GM21786 (cell line): ENCODE results near the gene CPEB2.

ENCODE experiments used
- ATAC-seq: cut with Tn5 transposase; IDR thresholded peaks from one replicate; pipeline ENCODE4 v1.9.1; 2021; ENCODE audit not compliant: unreplicated experiment

The CPEB2 gene

GRCh38 chr4:15001869-15002658 lies at the start of gene CPEB2:
Gene CPEB2 (plus strand): TSS chr4:15002481. CDS start chr4:15002674, 193 bp downstream.
- peak; percentile 59 for ATAC-seq

GRCh38 chr4:14958436-14958835 lies 43.8 kb upstream of the CPEB2 start:
- no peak for ATAC-seq

- no peak for ATAC-seq
Measured at GRCh38 chr4:14961292-14961691, 41.0 kb upstream of the CPEB2 start.

DNA sequence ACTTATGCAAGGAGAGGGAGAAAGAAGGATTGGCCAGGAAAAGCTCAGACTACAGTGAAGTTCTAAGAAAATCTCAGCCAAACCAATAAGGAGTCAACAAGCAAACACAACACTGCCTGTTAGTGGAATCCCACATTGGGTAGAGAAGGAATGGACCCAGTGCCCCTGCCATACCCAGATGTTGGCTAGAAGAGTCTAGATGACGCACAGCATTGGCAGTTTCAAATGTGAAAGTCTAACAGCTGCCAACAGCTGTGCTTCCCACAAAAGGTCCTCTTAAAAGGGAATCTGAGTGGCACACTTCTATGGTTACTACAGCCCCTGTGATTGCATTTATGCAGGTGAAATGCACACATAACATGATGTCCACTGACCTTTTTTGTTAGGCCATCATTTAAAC lies 37.2 kb upstream of the CPEB2 start:
- ATAC-seq = no peak

GRCh38 chr4:14967982-14968381 lies 34.3 kb upstream of the CPEB2 start:
- ATAC-seq = no peak

DNA sequence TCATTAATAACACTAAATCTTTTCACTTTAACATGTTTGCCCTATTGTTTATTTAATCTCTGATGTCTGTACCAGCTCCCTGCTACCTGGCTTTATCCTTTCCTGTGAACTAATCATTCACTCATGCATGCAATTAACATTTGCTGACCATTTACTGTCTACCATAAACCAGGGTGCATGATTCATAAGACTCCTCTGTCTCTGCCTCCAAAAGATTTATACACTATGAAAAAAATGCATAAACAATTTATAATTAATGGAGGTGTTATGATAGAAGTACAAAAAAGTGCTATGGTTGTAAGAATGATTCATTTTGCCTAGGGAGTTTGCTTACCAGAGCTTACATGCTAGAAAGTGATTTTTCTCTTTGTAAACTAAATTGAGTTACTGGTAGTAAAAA lies 24.5 kb upstream of the CPEB2 start:
- ATAC-seq = no peak

DNA sequence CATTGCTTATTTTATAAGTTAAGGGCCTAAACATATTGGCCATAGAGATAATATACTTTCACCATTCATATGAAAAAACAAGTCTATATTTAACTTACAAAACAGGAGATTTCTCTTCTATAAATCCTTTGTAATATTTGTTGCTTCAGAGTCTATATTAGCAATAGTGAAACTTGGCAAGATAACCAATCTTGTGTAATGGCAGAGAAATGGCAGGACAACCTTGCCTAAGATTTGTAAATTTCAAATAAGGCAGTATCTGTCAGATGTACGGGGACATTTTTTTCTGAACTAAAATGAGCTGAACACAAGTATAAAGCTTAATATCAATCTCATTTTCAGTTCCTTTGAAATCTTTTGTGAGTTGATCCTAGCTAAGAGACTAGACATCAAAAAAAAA lies 17.8 kb upstream of the CPEB2 start:
- no peak for ATAC-seq

GRCh38 chr4:14985161-14985560 lies 17.1 kb upstream of the CPEB2 start:
- no peak for ATAC-seq

DNA sequence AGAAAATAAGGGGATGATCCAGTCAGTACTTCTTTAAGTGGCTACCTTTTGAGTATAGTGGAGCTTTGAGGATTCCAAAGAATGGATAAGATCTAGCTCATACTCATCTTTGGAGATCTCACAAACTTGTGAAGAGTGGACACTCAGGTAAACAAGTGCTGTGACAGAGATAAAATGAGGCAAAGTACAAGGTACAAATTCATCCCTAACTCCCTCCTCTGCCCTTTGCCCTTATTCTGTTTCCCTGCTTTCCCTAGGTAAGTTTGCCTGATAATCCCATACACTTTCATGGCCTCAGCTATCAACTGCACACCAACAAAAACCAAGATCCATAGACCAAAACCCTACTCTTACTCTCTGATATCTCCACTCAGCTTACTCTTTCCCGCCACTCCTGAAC lies 16.4 kb upstream of the CPEB2 start:
- no peak for ATAC-seq

- no peak for ATAC-seq
Measured at GRCh38 chr4:14987054-14987453, 15.2 kb upstream of the CPEB2 start.

DNA sequence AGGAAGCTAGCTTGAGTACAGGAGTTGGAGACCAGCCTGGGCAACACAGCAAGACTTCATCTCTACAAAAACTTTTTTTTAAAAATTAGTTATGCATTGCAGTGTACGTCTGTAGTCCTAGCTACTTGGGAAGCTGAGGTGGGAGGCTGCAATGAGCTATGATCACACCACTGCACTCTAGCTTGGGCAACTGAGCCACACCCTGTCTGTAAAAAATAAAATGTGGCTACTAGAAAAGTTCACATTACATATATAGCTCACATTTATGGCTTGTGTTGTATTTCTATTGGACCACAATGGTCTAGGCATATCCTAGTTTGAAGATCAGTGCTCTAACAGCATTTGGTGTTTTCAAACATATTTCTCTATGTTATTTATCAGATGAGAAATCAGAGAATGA lies 11.8 kb upstream of the CPEB2 start:
- ATAC-seq = no peak

DNA sequence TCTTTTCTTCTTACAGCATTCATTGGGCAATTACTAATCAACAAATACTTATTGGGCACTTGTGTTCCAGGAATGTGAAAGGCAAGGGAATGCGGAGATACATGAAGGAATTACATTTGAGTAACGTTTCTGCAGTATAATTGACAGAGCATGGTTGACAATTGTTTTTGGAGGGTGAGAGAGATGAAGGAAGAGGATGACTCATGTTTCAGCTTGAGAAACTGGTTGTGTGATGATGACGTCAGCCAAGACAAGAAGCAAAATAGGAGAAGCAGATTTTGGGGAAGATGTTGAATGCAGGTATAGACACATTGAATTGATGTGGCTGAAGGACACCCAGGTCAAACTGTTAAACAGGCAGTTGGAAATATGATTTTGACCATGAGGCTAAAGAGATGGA lies 8.0 kb upstream of the CPEB2 start:
- ATAC-seq = no peak

GRCh38 chr4:15001248-15001868 lies 923 bp upstream of the CPEB2 start:
- peak; percentile 20 for ATAC-seq

GRCh38 chr4:15002659-15003400 lies 549 bp downstream of the CPEB2 start:
- peak; percentile 14 for ATAC-seq

DNA sequence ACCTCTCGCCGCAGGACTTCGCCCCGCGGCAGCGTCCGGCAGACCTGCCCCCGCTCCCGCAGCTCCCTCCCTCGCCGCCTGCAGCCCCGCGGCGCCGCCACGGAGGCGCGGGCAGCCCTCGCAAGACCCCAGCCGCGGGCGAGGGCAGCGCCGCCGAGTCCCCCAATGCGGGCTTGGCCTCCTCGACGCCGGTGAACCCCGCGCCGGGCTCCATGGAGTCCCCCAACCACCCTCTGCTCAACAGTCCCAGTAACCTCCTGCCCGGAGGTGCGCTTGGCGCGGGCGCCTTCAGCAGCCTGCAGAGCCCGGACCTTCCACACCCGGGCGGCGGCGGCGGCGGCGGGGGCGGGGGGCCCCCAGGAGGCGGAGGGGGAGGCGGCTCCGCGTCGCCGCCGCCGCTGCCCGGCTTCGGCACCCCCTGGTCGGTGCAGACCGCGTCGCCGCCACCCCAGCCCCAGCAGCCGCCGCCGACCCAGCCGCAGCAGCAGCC lies 1.2 kb downstream of the CPEB2 start:
- peak; percentile 6 for ATAC-seq

DNA sequence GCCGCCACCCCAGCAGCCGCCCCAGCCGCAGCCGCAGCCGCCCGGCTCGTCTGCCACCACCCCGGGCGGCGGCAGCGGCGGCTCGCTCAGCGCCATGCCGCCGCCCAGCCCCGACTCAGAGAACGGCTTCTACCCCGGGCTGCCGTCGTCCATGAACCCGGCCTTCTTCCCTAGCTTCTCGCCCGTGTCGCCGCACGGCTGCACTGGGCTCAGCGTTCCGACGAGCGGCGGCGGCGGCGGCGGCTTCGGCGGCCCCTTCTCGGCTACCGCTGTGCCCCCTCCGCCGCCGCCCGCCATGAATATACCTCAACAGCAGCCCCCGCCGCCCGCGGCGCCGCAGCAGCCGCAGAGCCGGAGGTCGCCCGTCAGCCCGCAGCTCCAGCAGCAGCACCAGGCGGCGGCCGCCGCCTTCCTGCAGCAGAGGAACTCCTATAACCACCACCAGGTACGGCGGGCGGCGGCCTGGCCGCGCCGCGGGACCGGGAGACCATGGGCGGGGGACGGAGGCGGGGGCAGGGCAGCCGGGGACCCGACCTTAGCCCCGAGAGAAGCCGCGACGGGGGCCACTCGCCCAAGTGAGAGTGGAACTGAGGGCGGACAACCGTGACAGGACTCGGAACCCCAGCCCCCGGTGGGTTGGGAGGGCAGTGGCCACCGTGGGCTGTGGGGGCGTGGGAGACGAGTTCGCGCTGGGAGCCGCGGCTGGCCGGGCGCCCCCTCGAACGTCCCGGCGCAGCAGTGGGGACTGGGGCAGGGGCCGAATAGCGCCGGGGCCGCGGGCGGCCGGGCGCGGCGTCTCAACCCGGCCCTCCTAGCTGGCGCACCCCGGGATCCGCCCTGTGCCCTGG lies 1.8 kb downstream of the CPEB2 start:
- no peak for ATAC-seq

GRCh38 chr4:15004739-15005301 lies 2.5 kb downstream of the CPEB2 start:
- ATAC-seq = no peak

DNA sequence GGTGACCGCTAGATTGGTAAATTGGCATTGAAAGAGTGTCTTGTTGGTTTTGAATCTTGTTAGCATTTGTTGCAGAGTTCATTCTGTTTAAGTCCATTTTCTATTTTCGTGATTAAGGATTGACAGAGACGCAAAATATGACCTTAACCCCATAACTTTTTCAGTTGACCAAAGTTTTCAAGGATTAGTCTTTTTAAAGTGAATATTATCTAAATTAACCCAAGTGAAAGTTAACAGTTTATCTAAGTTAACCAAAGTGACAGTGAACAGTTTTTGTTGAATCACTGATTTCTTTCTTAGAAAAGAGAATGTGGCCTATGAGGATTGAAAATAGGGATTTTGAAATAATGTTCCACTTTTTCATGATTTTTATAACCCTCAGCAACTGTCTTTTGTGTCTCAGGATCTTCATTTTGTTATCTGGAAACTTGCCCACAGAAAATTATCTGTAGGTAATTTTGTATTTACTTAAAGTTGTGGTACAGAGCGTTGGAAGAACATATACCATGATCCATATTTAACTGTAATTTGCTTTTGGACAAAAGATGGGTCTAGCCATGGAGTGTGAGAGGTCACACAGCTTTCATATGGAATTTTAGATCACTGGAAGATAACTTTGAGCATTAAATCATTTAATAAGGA lies 3.3 kb downstream of the CPEB2 start:
- no peak for ATAC-seq

- ATAC-seq = no peak
Measured at GRCh38 chr4:15006416-15007024, 4.2 kb downstream of the CPEB2 start.

- ATAC-seq = no peak
Measured at GRCh38 chr4:15007201-15007600, 4.9 kb downstream of the CPEB2 start.
